IMR-90 (cell line): ENCODE data around the gene TRIM66. TPM values are rescaled to one million over a fixed set of nuclear protein-coding genes. Genes with fewer than 3 reads are reported as not detected.
A peak's percentile ranks its signal among the peaks of the same experiment; 100 is the strongest.

Experiments
- ATAC-seq: fragments of 200-7000 bp; cut with Tn5 transposase; 2 replicates; pipeline ENCODE4 v1.9.1; 2020; ENCODE audit warnings: low read depth, mild to moderate bottlenecking, moderate library complexity
- BruUV-seq: library from RNA; stranded (reverse); fragments of 400-500 nt; replicated peaks from 2 replicates; lab custom pipeline; 2021; lab: Mats Ljungman, UMichigan
- CTCF ChIA-PET: fragments of 300-600 bp; formaldehyde crosslinking; extraction: SDS; loops from one replicate; lab custom pipeline; 2021; ENCODE audit warnings: antibody characterized with exemption; lab: Yijun Ruan, JAX
- POLR2A ChIA-PET: fragments of 300-600 bp; sonication (Branson Sonifier 250); formaldehyde crosslinking; loops from one replicate; lab custom pipeline; 2022; ENCODE audit warnings: antibody characterized with exemption; ENCODE audit not compliant: unreplicated experiment; lab: Charles Lee
- DNase-seq: peaks from one replicate; pipeline ENCODE4 v3.0.0; 2013
- H2AFZ ChIP-seq: replicated peaks from 2 replicates; pipeline ENCODE3; 2013; ENCODE audit warnings: low read length, mild to moderate bottlenecking; ENCODE audit not compliant: poor library complexity
- H2AK5ac ChIP-seq: 2 replicates; pipeline ENCODE4 v1.6.1; 2013; ENCODE audit warnings: low read depth, low read length, inconsistent platforms
- H2AK9ac ChIP-seq: replicated peaks from 2 replicates; pipeline ENCODE3; 2013; ENCODE audit warnings: mild to moderate bottlenecking, low read depth, low read length, moderate library complexity; ENCODE audit not compliant: poor library complexity
- H2BK120ac ChIP-seq: 2 replicates; pipeline ENCODE4 v1.6.1; 2013; ENCODE audit warnings: low read depth, low read length, inconsistent platforms
- H2BK15ac ChIP-seq: 3 replicates; pipeline ENCODE4 v1.6.1; 2013; ENCODE audit warnings: low read depth, low read length, inconsistent platforms
- H2BK20ac ChIP-seq: 2 replicates; pipeline ENCODE4 v1.6.1; 2013; ENCODE audit warnings: low read depth, mild to moderate bottlenecking, inconsistent platforms, low read length, moderate library complexity
- H2BK5ac ChIP-seq: 2 replicates; pipeline ENCODE4 v1.6.1; 2013; ENCODE audit warnings: mild to moderate bottlenecking, low read depth, low read length, inconsistent platforms; ENCODE audit not compliant: poor library complexity, severe bottlenecking
- H3K14ac ChIP-seq: replicated peaks from 2 replicates; pipeline ENCODE4 v1.6.1; 2013; ENCODE audit warnings: low read depth, low read length, inconsistent platforms
- H3K18ac ChIP-seq: 2 replicates; pipeline ENCODE4 v1.6.1; 2013; ENCODE audit warnings: low read depth, low read length, control low read depth
- H3K23ac ChIP-seq: 2 replicates; pipeline ENCODE4 v1.6.1; 2013; ENCODE audit warnings: low read depth, low read length, inconsistent platforms
- H3K27ac ChIP-seq: 2 replicates; pipeline ENCODE4 v1.5.1; 2013; ENCODE audit warnings: mild to moderate bottlenecking, control low read depth, low read length; ENCODE audit not compliant: insufficient read depth
- H3K27me3 ChIP-seq: 2 replicates; pipeline ENCODE4 v1.6.1; 2013; ENCODE audit warnings: low read length; ENCODE audit not compliant: control insufficient read depth, insufficient read depth
- H3K36me3 ChIP-seq: 2 replicates; pipeline ENCODE4 v1.6.1; 2013; ENCODE audit warnings: low read length, mixed read lengths; ENCODE audit not compliant: control insufficient read depth, insufficient read depth
- H3K4ac ChIP-seq: 2 replicates; pipeline ENCODE4 v1.6.1; 2013; ENCODE audit warnings: low read depth, low read length, inconsistent platforms
- H3K4me1 ChIP-seq: 2 replicates; pipeline ENCODE4 v1.6.1; 2013; ENCODE audit warnings: low read length, mixed read lengths; ENCODE audit not compliant: control insufficient read depth, insufficient read depth
- H3K4me2 ChIP-seq: 2 replicates; pipeline ENCODE4 v1.6.1; 2013; ENCODE audit warnings: low read depth, mild to moderate bottlenecking, control low read depth, low read length, moderate library complexity
- H3K4me3 ChIP-seq: 2 replicates; pipeline ENCODE4 v1.5.1; 2013; ENCODE audit warnings: low read depth, mild to moderate bottlenecking, control low read depth, low read length, moderate library complexity; ENCODE audit not compliant: insufficient read depth
- H3K56ac ChIP-seq: 2 replicates; pipeline ENCODE4 v1.6.1; 2013; ENCODE audit warnings: low read length, inconsistent platforms; ENCODE audit not compliant: insufficient read depth; ENCODE audit errors: extremely low read depth
- H3K79me1 ChIP-seq, 2 experiments: 2 replicates each; pipeline ENCODE4 v1.6.1; 2013; ENCODE audit warnings: low read length in 2 of 2, inconsistent platforms in 1 of 2, low read depth in 1 of 2
- H3K9ac ChIP-seq: 2 replicates; pipeline ENCODE4 v1.6.1; 2013; ENCODE audit warnings: low read depth, low read length, control low read depth
- H3K9me1 ChIP-seq: 2 replicates; pipeline ENCODE4 v1.6.1; 2013; ENCODE audit warnings: low read length, inconsistent platforms; ENCODE audit not compliant: insufficient read depth
- H3K9me3 ChIP-seq: 2 replicates; pipeline ENCODE4 v1.6.1; 2013; ENCODE audit warnings: low read length; ENCODE audit not compliant: control insufficient read depth, insufficient read depth
- H4K20me1 ChIP-seq: 2 replicates; pipeline ENCODE4 v1.6.1; 2013; ENCODE audit warnings: low read length, inconsistent platforms; ENCODE audit not compliant: insufficient read depth
- H4K5ac ChIP-seq: 2 replicates; pipeline ENCODE4 v1.6.1; 2013; ENCODE audit warnings: mild to moderate bottlenecking, low read depth, low read length, control low read depth
- H4K8ac ChIP-seq, 2 experiments: 2 replicates each; pipeline ENCODE4 v1.6.1; 2013; ENCODE audit warnings: low read depth in 2 of 2, low read length in 2 of 2, control low read depth in 1 of 2, inconsistent platforms in 1 of 2
- H4K91ac ChIP-seq: 2 replicates; pipeline ENCODE4 v1.6.1; 2013; ENCODE audit warnings: low read depth, low read length, inconsistent platforms; ENCODE audit not compliant: insufficient read depth
- POLR2A ChIP-seq: IDR thresholded peaks from 2 replicates; pipeline ENCODE4 v1.6.1; 2012; ENCODE audit warnings: mild to moderate bottlenecking, low read depth, low read length
- RAD21 ChIP-seq: IDR thresholded peaks from 2 replicates; pipeline ENCODE4 v1.6.1; 2012; ENCODE audit warnings: low read length, improper control_type of control experiment
- WGBS, 2 experiments: methylation state at CpG; one replicate each; pipeline versions ENCODE4 v1.1.5 to v1.1.7; 2013; ENCODE audit warnings: missing lambda C conversion rate in 2 of 2; ENCODE audit not compliant: insufficient read length in 1 of 2; ENCODE audit errors: extremely low coverage in 2 of 2; 5-methylcytosine and 5-hydroxymethylcytosine counted together
- dilution Hi-C: fragments of 300-500 bp; cut with HindIII; formaldehyde crosslinking; loops from one replicate; pipeline ENCODE4 v1.14.3; 2018; ENCODE audit warnings: low sequenced_read_pairs; ENCODE audit not compliant: unreplicated experiment
- in situ Hi-C: fragments of 300-500 bp; cut with MboI; formaldehyde crosslinking; loops from 3 replicates; pipeline ENCODE4 v1.14.3; 2019; ENCODE audit warnings: low sequenced_read_pairs, inconsistent platforms, mixed read lengths
- intact Hi-C: fragments of 100-400 bp; cut with micrococcal nuclease; formaldehyde crosslinking; loops from 2 replicates; pipeline ENCODE4 v1.10.0; 2022
- polyA plus RNA-seq, 3 experiments: library from polyadenylated mRNA; depleted of rRNA; stranded (reverse); fragments of >200 nt; gene quantifications; 2 replicates each; pipeline ENCODE4 v1.2.3, GENCODE V29; 2012; ENCODE audit warnings: low replicate concordance in 1 of 3
- total RNA-seq: library from RNA; depleted of rRNA; stranded (reverse); fragments of >200 nt; gene quantifications from 2 replicates; pipeline ENCODE4 v1.2.3, GENCODE V29; 2012

The TRIM66 gene
- total and polyA plus RNA-seq, 2 of the 4 experiments (the other 2 are of a cell fraction), result 4.4 to 5.0 TPM

GRCh38 chr11:8691601-8692000, 9.1 kb upstream of the TRIM66 start:
- H3K9me1 ChIP-seq, result peaks cover 3% of the 10 kb centered on the region
- dilution Hi-C loops, result no loop called here

More at GRCh38 chr11:8691601-8692000, 9.1 kb upstream of the TRIM66 start:
- no peak overlapping the region for H3K9ac ChIP-seq
- POLR2A ChIA-PET, result no interaction called here
- no peaks in the 10 kb centered on the region for H3K27me3 ChIP-seq
- H2BK20ac ChIP-seq, result no peak overlapping the region
- H2BK120ac ChIP-seq, result no peak overlapping the region
- no peak overlapping the region for H3K14ac ChIP-seq
- H3K4me1 ChIP-seq, result peaks cover 4% of the 10 kb centered on the region; the same call in 1 of the 2 replicates
- no peak overlapping the region for H2AK9ac ChIP-seq
- in situ Hi-C loops, result loop anchor here (25.0 kb wide), 1 partner anchor 446 kb away; no protein-coding TSS in a partner anchor
- peaks cover 18 to 52% of the 10 kb centered on the region in 2 experiments for H3K79me1 ChIP-seq
- no peak overlapping the region for H2AFZ ChIP-seq
- H4K8ac ChIP-seq, result no peak overlapping the region
- no peak overlapping the region for H3K4me3 ChIP-seq
- no peak for ATAC-seq
- peaks cover 8% of the 10 kb centered on the region; the same call in 1 of the 2 replicates for H4K20me1 ChIP-seq
- CTCF ChIA-PET, result interaction anchor here (1.3 kb wide), 1 partner anchor 8 kb away, joined by 3 read pairs; no protein-coding TSS in a partner anchor
- H2AK5ac ChIP-seq, result no peak overlapping the region
- H3K4ac ChIP-seq, result no peak overlapping the region
- H3K36me3 ChIP-seq, result peaks cover 54% of the 10 kb centered on the region
- H3K9me3 ChIP-seq, result no peaks in the 10 kb centered on the region
- no TSS peak for BruUV-seq
- no peak overlapping the region for H3K56ac ChIP-seq
- H3K23ac ChIP-seq, result no peak overlapping the region
- H2BK5ac ChIP-seq, result no peak overlapping the region
- H4K5ac ChIP-seq, result no peak overlapping the region
- TF ChIP-seq RAD21 (no peak), POLR2A (0 out of 2 replicates have a peak, but pooled peaks have one; percentile 33)
- H3K4me2 ChIP-seq, result no peak overlapping the region
- no peak overlapping the region for H2BK15ac ChIP-seq
- no peak overlapping the region for H3K27ac ChIP-seq
- WGBS, 2 experiments, result no CpG with 5 or more reads among the region's 6 CpGs
- H3K18ac ChIP-seq, result no peak overlapping the region
- no peak overlapping the region for H4K91ac ChIP-seq
- intact Hi-C loops, result loop anchor here (10.0 kb wide), 1 partner anchor 443 kb away; no protein-coding TSS in a partner anchor
- DNase-seq, result no peak
